ENCODE measurements around the gene STPG3.

DNA sequence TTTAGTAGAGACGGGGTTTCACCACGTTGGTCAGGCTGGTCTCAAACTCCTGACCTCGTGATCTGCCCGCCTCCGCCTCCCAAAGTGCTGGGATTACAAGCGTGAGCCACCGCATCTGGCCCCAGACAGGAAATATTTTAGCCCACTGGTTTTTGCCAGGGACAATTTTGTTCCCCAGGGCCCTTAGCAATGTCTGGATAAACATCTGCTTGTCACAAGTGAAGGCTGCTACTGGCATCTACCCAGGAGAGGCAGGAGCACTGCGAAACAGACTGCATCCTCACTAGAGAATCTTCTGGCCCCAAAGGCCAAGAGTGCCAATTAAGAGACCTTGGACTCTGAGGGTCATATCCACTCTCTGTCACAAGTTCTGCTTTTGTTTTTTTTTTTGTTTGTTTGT lies 48.1 kb upstream of the STPG3 start:
- no peak for TF ChIP-seq EP300 (IDR thresholded peaks at IDR 0.05; ENCODE audit: low read depth in 2 of 2, low read length in 2 of 2)
- no peak for TF ChIP-seq EP300 (CRISPR knock-in tag; IDR thresholded peaks at IDR 0.05; ENCODE audit: borderline replicate concordance)
- no peak for TF ChIP-seq ZNF768 (CRISPR knock-in tag; IDR thresholded peaks at IDR 0.05)
- no peak for TF ChIP-seq RAD51 (IDR thresholded peaks at IDR 0.05; ENCODE audit: borderline replicate concordance)
- TF ChIP-seq, protein P1, sequence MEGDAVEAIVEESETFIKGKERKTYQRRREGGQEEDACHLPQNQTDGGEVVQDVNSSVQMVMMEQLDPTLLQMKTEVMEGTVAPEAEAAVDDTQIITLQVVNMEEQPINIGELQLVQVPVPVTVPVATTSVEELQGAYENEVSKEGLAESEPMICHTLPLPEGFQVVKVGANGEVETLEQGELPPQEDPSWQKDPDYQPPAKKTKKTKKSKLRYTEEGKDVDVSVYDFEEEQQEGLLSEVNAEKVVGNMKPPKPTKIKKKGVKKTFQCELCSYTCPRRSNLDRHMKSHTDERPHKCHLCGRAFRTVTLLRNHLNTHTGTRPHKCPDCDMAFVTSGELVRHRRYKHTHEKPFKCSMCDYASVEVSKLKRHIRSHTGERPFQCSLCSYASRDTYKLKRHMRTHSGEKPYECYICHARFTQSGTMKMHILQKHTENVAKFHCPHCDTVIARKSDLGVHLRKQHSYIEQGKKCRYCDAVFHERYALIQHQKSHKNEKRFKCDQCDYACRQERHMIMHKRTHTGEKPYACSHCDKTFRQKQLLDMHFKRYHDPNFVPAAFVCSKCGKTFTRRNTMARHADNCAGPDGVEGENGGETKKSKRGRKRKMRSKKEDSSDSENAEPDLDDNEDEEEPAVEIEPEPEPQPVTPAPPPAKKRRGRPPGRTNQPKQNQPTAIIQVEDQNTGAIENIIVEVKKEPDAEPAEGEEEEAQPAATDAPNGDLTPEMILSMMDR (CRISPR knock-in tag; IDR thresholded peaks at IDR 0.05) = no peak
- no peak for TF ChIP-seq REPIN1 (CRISPR knock-in tag; IDR thresholded peaks at IDR 0.05; ENCODE audit: borderline replicate concordance, low read depth)
- TF ChIP-seq, protein P2, sequence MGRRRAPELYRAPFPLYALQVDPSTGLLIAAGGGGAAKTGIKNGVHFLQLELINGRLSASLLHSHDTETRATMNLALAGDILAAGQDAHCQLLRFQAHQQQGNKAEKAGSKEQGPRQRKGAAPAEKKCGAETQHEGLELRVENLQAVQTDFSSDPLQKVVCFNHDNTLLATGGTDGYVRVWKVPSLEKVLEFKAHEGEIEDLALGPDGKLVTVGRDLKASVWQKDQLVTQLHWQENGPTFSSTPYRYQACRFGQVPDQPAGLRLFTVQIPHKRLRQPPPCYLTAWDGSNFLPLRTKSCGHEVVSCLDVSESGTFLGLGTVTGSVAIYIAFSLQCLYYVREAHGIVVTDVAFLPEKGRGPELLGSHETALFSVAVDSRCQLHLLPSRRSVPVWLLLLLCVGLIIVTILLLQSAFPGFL (CRISPR knock-in tag; IDR thresholded peaks at IDR 0.05) = no peak
- no peak for TF ChIP-seq GABPA (IDR thresholded peaks at IDR 0.05; ENCODE audit: low read depth, low read length)
- no peak for TF ChIP-seq GABPA (CRISPR knock-in tag; IDR thresholded peaks at IDR 0.05; ENCODE audit: low read depth)
- TF ChIP-seq CBFB (CRISPR knock-in tag; IDR thresholded peaks at IDR 0.05) = no peak
- TF ChIP-seq EZH2 (conservative IDR thresholded peaks at IDR 0.05; ENCODE audit: low read depth, low read length) = no peak
- TF ChIP-seq KAT8 (CRISPR knock-in tag; IDR thresholded peaks at IDR 0.05) = no peak
- no peak for TF ChIP-seq ZNF282 (IDR thresholded peaks at IDR 0.05; ENCODE audit: partially characterized antibody)
- no peak for TF ChIP-seq KAT2B (IDR thresholded peaks at IDR 0.05; ENCODE audit: borderline replicate concordance, low read depth, low read length)
- TF ChIP-seq SMC3 (IDR thresholded peaks at IDR 0.05; ENCODE audit: low read length) = no peak
- TF ChIP-seq ZNF207 (IDR thresholded peaks at IDR 0.05; ENCODE audit: borderline replicate concordance) = no peak

Data from HepG2 (cell line).